ENCODE data around the gene MFAP4. TPM values are rescaled to one million over a fixed set of nuclear protein-coding genes. Genes with fewer than 3 reads are reported as not detected.

Gene MFAP4
- total RNA-seq, 1 experiment from 2014 or later, result 4.0 TPM

GRCh38 chr17:19374136-19374535 lies 12.9 kb downstream of the MFAP4 start (continued):
- TF ChIP-seq PRDM15 (CRISPR knock-in tag; IDR thresholded peaks at IDR 0.05) (no peak), MXD4 (CRISPR knock-in tag; IDR thresholded peaks at IDR 0.05; ENCODE audit: borderline replicate concordance) (no peak), OVOL2 (CRISPR knock-in tag; IDR thresholded peaks at IDR 0.05; ENCODE audit: borderline replicate concordance) (no peak), CDX4 (CRISPR knock-in tag; IDR thresholded peaks at IDR 0.05; ENCODE audit: borderline replicate concordance) (no peak), SP1 (CRISPR knock-in tag; conservative IDR thresholded peaks at IDR 0.05) (no peak), ZMAT4 (CRISPR knock-in tag; IDR thresholded peaks at IDR 0.05) (no peak), ZNF232 (CRISPR knock-in tag; IDR thresholded peaks at IDR 0.05) (no peak)
- TF ChIP-seq, protein P1, sequence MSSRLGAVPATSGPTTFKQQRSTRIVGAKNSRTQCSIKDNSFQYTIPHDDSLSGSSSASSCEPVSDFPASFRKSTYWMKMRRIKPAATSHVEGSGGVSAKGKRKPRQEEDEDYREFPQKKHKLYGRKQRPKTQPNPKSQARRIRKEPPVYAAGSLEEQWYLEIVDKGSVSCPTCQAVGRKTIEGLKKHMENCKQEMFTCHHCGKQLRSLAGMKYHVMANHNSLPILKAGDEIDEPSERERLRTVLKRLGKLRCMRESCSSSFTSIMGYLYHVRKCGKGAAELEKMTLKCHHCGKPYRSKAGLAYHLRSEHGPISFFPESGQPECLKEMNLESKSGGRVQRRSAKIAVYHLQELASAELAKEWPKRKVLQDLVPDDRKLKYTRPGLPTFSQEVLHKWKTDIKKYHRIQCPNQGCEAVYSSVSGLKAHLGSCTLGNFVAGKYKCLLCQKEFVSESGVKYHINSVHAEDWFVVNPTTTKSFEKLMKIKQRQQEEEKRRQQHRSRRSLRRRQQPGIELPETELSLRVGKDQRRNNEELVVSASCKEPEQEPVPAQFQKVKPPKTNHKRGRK (CRISPR knock-in tag; IDR thresholded peaks at IDR 0.05; ENCODE audit: borderline replicate concordance), result no peak
- TF ChIP-seq, protein P2, sequence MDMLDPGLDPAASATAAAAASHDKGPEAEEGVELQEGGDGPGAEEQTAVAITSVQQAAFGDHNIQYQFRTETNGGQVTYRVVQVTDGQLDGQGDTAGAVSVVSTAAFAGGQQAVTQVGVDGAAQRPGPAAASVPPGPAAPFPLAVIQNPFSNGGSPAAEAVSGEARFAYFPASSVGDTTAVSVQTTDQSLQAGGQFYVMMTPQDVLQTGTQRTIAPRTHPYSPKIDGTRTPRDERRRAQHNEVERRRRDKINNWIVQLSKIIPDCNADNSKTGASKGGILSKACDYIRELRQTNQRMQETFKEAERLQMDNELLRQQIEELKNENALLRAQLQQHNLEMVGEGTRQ (CRISPR knock-in tag; IDR thresholded peaks at IDR 0.05), result no peak

- Mint-ChIP-seq H3K27ac (no peak overlapping the region), H3K4me1 (peaks cover 7% of the 10 kb centered on the region), H3K4me3 (no peak overlapping the region), H3K27me3 (ENCODE audit: low read depth) (no peaks in the 10 kb centered on the region), H3K36me3 (no peaks in the 10 kb centered on the region), H3K9me3 (no peaks in the 10 kb centered on the region)
- CTCF ChIA-PET, result interaction anchor here (1.6 kb wide), 1 partner anchor 10 kb away, joined by 5 read pairs; the partner anchor contains the start of gene B9D1
- DNase-seq (ENCODE audit: low spot score) (no peak), ATAC-seq (no peak)
- TF ChIP-seq ZBTB43 (CRISPR knock-in tag; IDR thresholded peaks at IDR 0.05) (no peak), MYBL2 (CRISPR knock-in tag; IDR thresholded peaks at IDR 0.05) (no peak), TCF7 (CRISPR knock-in tag; IDR thresholded peaks at IDR 0.05; ENCODE audit: low read depth) (no peak), FOXP1 (CRISPR knock-in tag; IDR thresholded peaks at IDR 0.05; ENCODE audit: borderline replicate concordance) (no peak), NFYB (CRISPR knock-in tag; conservative IDR thresholded peaks at IDR 0.05; ENCODE audit: low read depth) (peak; percentile 63), FOXK1 (CRISPR knock-in tag; IDR thresholded peaks at IDR 0.05) (no peak), ZNF219 (CRISPR knock-in tag; IDR thresholded peaks at IDR 0.05; ENCODE audit: borderline replicate concordance) (no peak), TEAD4 (CRISPR knock-in tag; IDR thresholded peaks at IDR 0.05) (no peak), NR2C2 (CRISPR knock-in tag; IDR thresholded peaks at IDR 0.05) (no peak), ZNF416 (CRISPR knock-in tag; IDR thresholded peaks at IDR 0.05) (no peak)
- TF ChIP-seq, protein P2 (CRISPR knock-in tag; IDR thresholded peaks at IDR 0.05), result peak; percentile 52
- TF ChIP-seq, protein P3, sequence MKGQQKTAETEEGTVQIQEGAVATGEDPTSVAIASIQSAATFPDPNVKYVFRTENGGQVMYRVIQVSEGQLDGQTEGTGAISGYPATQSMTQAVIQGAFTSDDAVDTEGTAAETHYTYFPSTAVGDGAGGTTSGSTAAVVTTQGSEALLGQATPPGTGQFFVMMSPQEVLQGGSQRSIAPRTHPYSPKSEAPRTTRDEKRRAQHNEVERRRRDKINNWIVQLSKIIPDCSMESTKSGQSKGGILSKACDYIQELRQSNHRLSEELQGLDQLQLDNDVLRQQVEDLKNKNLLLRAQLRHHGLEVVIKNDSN (CRISPR knock-in tag; IDR thresholded peaks at IDR 0.05), result no peak
- TF ChIP-seq, protein P4, sequence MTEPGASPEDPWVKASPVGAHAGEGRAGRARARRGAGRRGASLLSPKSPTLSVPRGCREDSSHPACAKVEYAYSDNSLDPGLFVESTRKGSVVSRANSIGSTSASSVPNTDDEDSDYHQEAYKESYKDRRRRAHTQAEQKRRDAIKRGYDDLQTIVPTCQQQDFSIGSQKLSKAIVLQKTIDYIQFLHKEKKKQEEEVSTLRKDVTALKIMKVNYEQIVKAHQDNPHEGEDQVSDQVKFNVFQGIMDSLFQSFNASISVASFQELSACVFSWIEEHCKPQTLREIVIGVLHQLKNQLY (CRISPR knock-in tag; IDR thresholded peaks at IDR 0.05), result no peak
- POLR2A ChIA-PET, result no interaction called here
Observed at GRCh38 chr17:19372866-19373504, 14.0 kb downstream of the MFAP4 start.
